ENCODE measurements around the gene TCEAL9.

The TCEAL9 gene

DNA sequence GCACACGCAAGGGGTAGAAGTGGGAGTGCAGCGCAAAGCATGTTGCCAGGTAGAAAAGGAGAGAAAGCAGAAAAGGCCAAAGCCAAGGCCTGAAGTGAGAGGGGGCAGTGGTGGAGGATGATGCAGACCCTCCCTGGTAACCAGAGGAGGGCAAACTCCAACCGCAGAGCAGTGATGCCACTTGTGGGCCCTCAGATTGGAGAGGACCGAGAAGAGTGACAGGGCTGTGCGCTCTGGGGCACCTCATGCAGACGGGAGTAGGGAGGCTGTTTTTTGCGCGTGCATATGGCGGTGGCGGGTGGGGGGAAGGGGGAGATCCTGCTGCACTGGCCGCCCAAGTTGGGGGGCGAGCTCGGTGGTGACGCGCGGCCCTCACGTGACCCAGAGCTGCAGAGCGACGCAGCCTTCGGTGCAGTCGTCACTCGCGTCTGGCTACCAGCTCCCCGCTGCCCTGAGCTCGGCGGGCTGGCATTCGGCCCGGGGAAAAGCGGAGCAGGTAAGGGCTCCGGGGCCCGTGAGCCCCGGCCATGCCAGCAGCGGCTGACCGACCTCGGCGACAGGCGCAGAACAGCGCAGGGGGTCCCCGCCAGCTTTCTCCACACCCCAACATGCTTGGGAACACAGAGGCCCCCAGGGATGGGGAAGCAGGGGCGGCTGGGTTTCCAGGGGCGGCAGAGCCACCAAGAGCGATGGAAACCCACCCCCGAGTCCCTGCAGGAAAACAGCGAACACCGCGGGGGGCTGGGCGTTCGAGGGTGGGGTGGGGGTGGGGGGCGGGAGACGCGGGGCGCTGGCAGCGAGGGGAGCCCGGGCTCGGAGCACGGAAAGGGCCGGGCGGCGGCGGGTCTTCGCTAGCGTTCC lies 20.0 kb downstream of the TCEAL9 start, which contains the start of gene BEX3 (continued):
- TF ChIP-seq ZSCAN5A (tag by site-specific recombination; IDR thresholded peaks at IDR 0.05) (0 out of 2 replicates have a peak, but pooled peaks have one; percentile 10), ZNF426 (tag by site-specific recombination; IDR thresholded peaks at IDR 0.05) (no peak), ZNF423 (tag by site-specific recombination; IDR thresholded peaks at IDR 0.05) (0 out of 2 replicates have a peak, but pooled peaks have one; percentile 13), ZBTB11 (tag by site-specific recombination; conservative IDR thresholded peaks at IDR 0.05; ENCODE audit: low read depth) (no peak; the same call in 1 of the 2 replicates), KLF16 (tag by site-specific recombination; IDR thresholded peaks at IDR 0.05) (peak; percentile 78), ZNF530 (tag by site-specific recombination; IDR thresholded peaks at IDR 0.05; ENCODE audit: low read depth) (no peak), ZNF843 (tag by site-specific recombination; IDR thresholded peaks at IDR 0.05) (0 out of 2 replicates have a peak, but pooled peaks have one; percentile 10), ZNF580 (tag by site-specific recombination; IDR thresholded peaks at IDR 0.05) (no peak), ZNF155 (tag by site-specific recombination; IDR thresholded peaks at IDR 0.05) (no peak), ZNF473 (tag by site-specific recombination; IDR thresholded peaks at IDR 0.05) (no peak), ZNF133 (tag by site-specific recombination; IDR thresholded peaks at IDR 0.05) (no peak), SETDB1 (IDR thresholded peaks at IDR 0.05; ENCODE audit: insufficient read length, low read length) (no peak), ZSCAN30 (tag by site-specific recombination; IDR thresholded peaks at IDR 0.05) (no peak), PRDM1 (tag by site-specific recombination; IDR thresholded peaks at IDR 0.05) (no peak), ZNF121 (tag by site-specific recombination; IDR thresholded peaks at IDR 0.05) (peak; percentile 74), TCF7L2 (IDR thresholded peaks at IDR 0.05; ENCODE audit: borderline replicate concordance, low read depth, low read length) (no peak), SCRT2 (tag by site-specific recombination; IDR thresholded peaks at IDR 0.05) (peak; percentile 76), ZNF221 (tag by site-specific recombination; IDR thresholded peaks at IDR 0.05; ENCODE audit: borderline replicate concordance) (no peak), ZNF549 (tag by site-specific recombination; IDR thresholded peaks at IDR 0.05) (no peak), ZNF561 (tag by site-specific recombination; IDR thresholded peaks at IDR 0.05; ENCODE audit: borderline replicate concordance) (no peak), SP2 (tag by site-specific recombination; IDR thresholded peaks at IDR 0.05) (peak; percentile 43), ZNF548 (tag by site-specific recombination; IDR thresholded peaks at IDR 0.05) (no peak), GLI4 (tag by site-specific recombination; IDR thresholded peaks at IDR 0.05) (no peak), ZIC2 (tag by site-specific recombination; IDR thresholded peaks at IDR 0.05) (peak; percentile 53), ZNF600 (tag by site-specific recombination; IDR thresholded peaks at IDR 0.05) (peak; percentile 79), SP7 (tag by site-specific recombination; IDR thresholded peaks at IDR 0.05) (peak; percentile 36; the same call in 1 of the 2 replicates), ZNF514 (tag by site-specific recombination; IDR thresholded peaks at IDR 0.05) (no peak), ZBTB17 (tag by site-specific recombination; IDR thresholded peaks at IDR 0.05) (peak; percentile 90), ZNF223 (tag by site-specific recombination; IDR thresholded peaks at IDR 0.05) (no peak)
- TF ChIP-seq, protein P1, sequence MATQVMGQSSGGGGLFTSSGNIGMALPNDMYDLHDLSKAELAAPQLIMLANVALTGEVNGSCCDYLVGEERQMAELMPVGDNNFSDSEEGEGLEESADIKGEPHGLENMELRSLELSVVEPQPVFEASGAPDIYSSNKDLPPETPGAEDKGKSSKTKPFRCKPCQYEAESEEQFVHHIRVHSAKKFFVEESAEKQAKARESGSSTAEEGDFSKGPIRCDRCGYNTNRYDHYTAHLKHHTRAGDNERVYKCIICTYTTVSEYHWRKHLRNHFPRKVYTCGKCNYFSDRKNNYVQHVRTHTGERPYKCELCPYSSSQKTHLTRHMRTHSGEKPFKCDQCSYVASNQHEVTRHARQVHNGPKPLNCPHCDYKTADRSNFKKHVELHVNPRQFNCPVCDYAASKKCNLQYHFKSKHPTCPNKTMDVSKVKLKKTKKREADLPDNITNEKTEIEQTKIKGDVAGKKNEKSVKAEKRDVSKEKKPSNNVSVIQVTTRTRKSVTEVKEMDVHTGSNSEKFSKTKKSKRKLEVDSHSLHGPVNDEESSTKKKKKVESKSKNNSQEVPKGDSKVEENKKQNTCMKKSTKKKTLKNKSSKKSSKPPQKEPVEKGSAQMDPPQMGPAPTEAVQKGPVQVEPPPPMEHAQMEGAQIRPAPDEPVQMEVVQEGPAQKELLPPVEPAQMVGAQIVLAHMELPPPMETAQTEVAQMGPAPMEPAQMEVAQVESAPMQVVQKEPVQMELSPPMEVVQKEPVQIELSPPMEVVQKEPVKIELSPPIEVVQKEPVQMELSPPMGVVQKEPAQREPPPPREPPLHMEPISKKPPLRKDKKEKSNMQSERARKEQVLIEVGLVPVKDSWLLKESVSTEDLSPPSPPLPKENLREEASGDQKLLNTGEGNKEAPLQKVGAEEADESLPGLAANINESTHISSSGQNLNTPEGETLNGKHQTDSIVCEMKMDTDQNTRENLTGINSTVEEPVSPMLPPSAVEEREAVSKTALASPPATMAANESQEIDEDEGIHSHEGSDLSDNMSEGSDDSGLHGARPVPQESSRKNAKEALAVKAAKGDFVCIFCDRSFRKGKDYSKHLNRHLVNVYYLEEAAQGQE (tag by site-specific recombination; IDR thresholded peaks at IDR 0.05): no peak
